CD14-positive monocyte (primary cell): ENCODE measurements around the gene PPP1R12B. TPM values are rescaled to one million over a fixed set of nuclear protein-coding genes. Genes with fewer than 3 reads are reported as not detected.

Source experiments
- DNase-seq, 3 donors: peaks; one replicate each; pipeline ENCODE4 v3.0.0-alpha.2; 2011 to 2022
- H2AFZ ChIP-seq: 2 replicates; pipeline ENCODE4 v1.6.0; 2012; ENCODE audit warnings: mild to moderate bottlenecking, low read depth, low read length, inconsistent platforms; ENCODE audit not compliant: insufficient read depth, poor library complexity, severe bottlenecking
- H3K27ac ChIP-seq, 2 donors: 1 replicate in 1 of 2; 2 replicates in 1 of 2; pipeline ENCODE4 v1.5.1; 2012 to 2013; ENCODE audit warnings: low read length in 2 of 2, control low read depth in 1 of 2, inconsistent platforms in 1 of 2, low read depth in 1 of 2, mild to moderate bottlenecking in 1 of 2
- H3K27me3 ChIP-seq, 2 donors: one replicate each; pipeline versions ENCODE4 v1.6.0 to v1.6.1; 2011 to 2013; ENCODE audit warnings: low read length in 2 of 2; ENCODE audit not compliant: control insufficient read depth in 2 of 2, insufficient read depth in 2 of 2
- H3K36me3 ChIP-seq, 2 donors: replicated peaks in 1 of 2; 1 replicate in 1 of 2; 2 replicates in 1 of 2; pipeline versions ENCODE4 v1.5.1 to v1.6.1; 2012 to 2013; ENCODE audit warnings: low read length in 2 of 2, control low read depth in 1 of 2, inconsistent platforms in 1 of 2, mild to moderate bottlenecking in 1 of 2; ENCODE audit not compliant: insufficient read depth in 2 of 2, control insufficient read depth in 1 of 2
- H3K4me1 ChIP-seq, 2 donors: 1 replicate in 1 of 2; 2 replicates in 1 of 2; pipeline versions ENCODE4 v1.5.1 to v1.6.1; 2012 to 2013; ENCODE audit warnings: low read length in 2 of 2, control low read depth in 1 of 2, inconsistent platforms in 1 of 2, mild to moderate bottlenecking in 1 of 2, moderate library complexity in 1 of 2; ENCODE audit not compliant: insufficient read depth in 2 of 2, control insufficient read depth in 1 of 2
- H3K4me2 ChIP-seq: replicated peaks from 2 replicates; pipeline ENCODE3; 2012; ENCODE audit warnings: low read length, moderate library complexity, mild to moderate bottlenecking; ENCODE audit not compliant: poor library complexity, severe bottlenecking; ENCODE audit errors: extremely low read depth
- H3K4me3 ChIP-seq, 3 experiments: fragments of 200-600 bp in 1 of 3; sonication (generic) in 1 of 3; replicated peaks in 1 of 3; 1 replicate in 2 of 3; 2 replicates in 1 of 3; pipeline ENCODE4 v1.5.1; 2011 to 2013; ENCODE audit warnings: low read length in 3 of 3, mild to moderate bottlenecking in 3 of 3, control low read depth in 2 of 3, low read depth in 2 of 3, inconsistent platforms in 1 of 3, moderate library complexity in 1 of 3
- H3K79me2 ChIP-seq: 2 replicates; pipeline ENCODE4 v1.6.0; 2012; ENCODE audit warnings: mild to moderate bottlenecking, control low read depth, inconsistent platforms, low read length, moderate library complexity; ENCODE audit not compliant: insufficient read depth
- H3K9ac ChIP-seq: 2 replicates; pipeline ENCODE4 v1.6.0; 2017; ENCODE audit warnings: low read length, mild to moderate bottlenecking; ENCODE audit not compliant: insufficient read depth, poor library complexity, severe bottlenecking
- H3K9me3 ChIP-seq, 2 donors: replicated peaks in 1 of 2; 1 replicate in 1 of 2; 2 replicates in 1 of 2; pipeline versions ENCODE4 v1.5.1 to v1.6.1; 2012 to 2013; ENCODE audit warnings: low read length in 2 of 2, control low read depth in 1 of 2; ENCODE audit not compliant: control insufficient read depth in 1 of 2, insufficient read depth in 1 of 2
- H4K20me1 ChIP-seq: 2 replicates; pipeline ENCODE4 v1.6.0; 2012; ENCODE audit warnings: mild to moderate bottlenecking, low read length, control low read depth, moderate library complexity; ENCODE audit not compliant: insufficient read depth
- H3K27ac Mint-ChIP-seq, 7 donors: one replicate each; pipeline ENCODE4 v1.8.0; 2020; ENCODE audit warnings: mild to moderate bottlenecking in 7 of 7, mixed read lengths in 7 of 7, moderate library complexity in 6 of 7, inconsistent platforms in 2 of 7
- H3K27me3 Mint-ChIP-seq, 3 donors: one replicate each; pipeline ENCODE4 v1.8.0; 2021 to 2022; ENCODE audit warnings: low read depth in 3 of 3, mild to moderate bottlenecking in 3 of 3, mixed read lengths in 3 of 3, moderate library complexity in 3 of 3, inconsistent platforms in 1 of 3
- H3K36me3 Mint-ChIP-seq, 2 donors: one replicate each; pipeline ENCODE4 v1.8.0; 2020; ENCODE audit warnings: mixed read lengths in 2 of 2, inconsistent platforms in 1 of 2, mild to moderate bottlenecking in 1 of 2
- H3K4me1 Mint-ChIP-seq: one replicate; pipeline ENCODE4 v1.8.0; 2020; ENCODE audit warnings: mild to moderate bottlenecking, mixed read lengths
- H3K4me3 Mint-ChIP-seq, 2 donors: one replicate each; pipeline ENCODE4 v1.8.0; 2020; ENCODE audit warnings: mild to moderate bottlenecking in 2 of 2, mixed read lengths in 2 of 2, moderate library complexity in 1 of 2
- H3K9me3 Mint-ChIP-seq, 7 donors: one replicate each; pipeline ENCODE4 v1.8.0; 2020 to 2022; ENCODE audit warnings: mixed read lengths in 7 of 7, mild to moderate bottlenecking in 6 of 7, moderate library complexity in 6 of 7, inconsistent platforms in 2 of 7
- CTCF ChIP-seq: fragments of 200-600 bp; IDR thresholded peaks from one replicate; pipeline ENCODE4 v1.8.0; 2022; ENCODE audit warnings: antibody characterized with exemption, mild to moderate bottlenecking
- WGBS: methylation state at CpG from one replicate; pipeline ENCODE4 v1.1.5; 2013; ENCODE audit warnings: missing lambda C conversion rate; ENCODE audit not compliant: insufficient coverage; 5-methylcytosine and 5-hydroxymethylcytosine counted together
- intact Hi-C, 2 donors: fragments of 100-400 bp; cut with micrococcal nuclease; formaldehyde crosslinking; loops; one replicate each; pipeline versions ENCODE4 v1.15.0 to v1.15.1; 2023
- polyA plus RNA-seq, 3 donors: library from polyadenylated mRNA; depleted of rRNA in 1 of 3; unstranded in 2 of 3; stranded (reverse) in 1 of 3; fragments of 300-500 nt in 2 of 3; fragments of >200 nt in 1 of 3; fragmentation: Illumina TruSeq in 2 of 3; gene quantifications; 1 replicate in 2 of 3; 2 replicates in 1 of 3; pipeline ENCODE4 v1.2.3, GENCODE V29; 2012 to 2021

Gene PPP1R12B
- polyA plus RNA-seq, 3 donors, result 1.3 to 12.2 (median 1.7) TPM

GRCh38 chr1:202589190-202589930, 240.9 kb downstream of the PPP1R12B start:
- DNase-seq, result no peak
- peaks cover 19 to 21% of the 10 kb centered on the region in 2 donors for H3K4me1 ChIP-seq
- no peak for TF ChIP-seq CTCF
- no peak overlapping the region for H3K27ac ChIP-seq
- Mint-ChIP-seq H3K27me3 (peaks cover 54 to 90% (median 86%) of the 10 kb centered on the region in 3 donors), H3K4me1 (peaks cover 24% of the 10 kb centered on the region), H3K27ac (peak overlapping the region in 1 of 7 donors; percentile 35), H3K36me3 (peaks cover 58 to 68% of the 10 kb centered on the region in 2 donors), H3K4me3 (peak overlapping the region in 1 of 2 donors; percentile 35), H3K9me3 (peaks cover 0 to 7% (median 3%) of the 10 kb centered on the region in 7 donors)
- no peak overlapping the region for H3K4me2 ChIP-seq
- no peak overlapping the region for H3K4me3 ChIP-seq
- peaks cover 81% of the 10 kb centered on the region for H4K20me1 ChIP-seq
- no peak overlapping the region for H2AFZ ChIP-seq
- WGBS, result 94% methylated on average over 3 of the region's 8 CpGs
- no peak overlapping the region for H3K9ac ChIP-seq
- peaks cover 42 to 92% of the 10 kb centered on the region in 2 donors for H3K27me3 ChIP-seq
- no peaks in the 10 kb centered on the region for H3K79me2 ChIP-seq
- H3K9me3 ChIP-seq, result no peaks in the 10 kb centered on the region
- peaks cover 3 to 12% of the 10 kb centered on the region in 2 donors for H3K36me3 ChIP-seq
- intact Hi-C loops, result no loop called here

- Histone ChIP-seq H4K20me1 (peaks cover 81% of the 10 kb centered on the region), H3K4me2 (no peak overlapping the region), H2AFZ (no peak overlapping the region), H3K4me1 (peaks cover 18 to 19% of the 10 kb centered on the region in 2 donors), H3K9me3 (peaks cover 0 to 2% of the 10 kb centered on the region in 2 donors), H3K79me2 (no peaks in the 10 kb centered on the region), H3K9ac (no peak overlapping the region), H3K27ac (no peak overlapping the region), H3K4me3 (no peak overlapping the region), H3K27me3 (peaks cover 49 to 97% of the 10 kb centered on the region in 2 donors), H3K36me3 (peaks cover 3 to 5% of the 10 kb centered on the region in 2 donors)
- Mint-ChIP-seq H3K9me3 (peaks cover 0 to 8% (median 3%) of the 10 kb centered on the region in 7 donors), H3K27ac (no peak overlapping the region), H3K36me3 (peaks cover 57 to 67% of the 10 kb centered on the region in 2 donors), H3K27me3 (peaks cover 56 to 90% (median 86%) of the 10 kb centered on the region in 3 donors), H3K4me3 (peak overlapping the region in 1 of 2 donors; percentile 35), H3K4me1 (peaks cover 19% of the 10 kb centered on the region)
- no peak for TF ChIP-seq CTCF
- 100% methylated on average over 4 of the region's 4 CpGs for WGBS
- DNase-seq, result no peak
- intact Hi-C loops, result loop anchor here in 1 of 2 donors (10.0 kb wide), 1 partner anchor 55 kb away; no protein-coding TSS in a partner anchor
Measured at GRCh38 chr1:202590126-202590525, 241.6 kb downstream of the PPP1R12B start.
